ENCODE results near the gene IL3. TPM values are rescaled to one million over a fixed set of nuclear protein-coding genes. Genes with fewer than 3 reads are reported as not detected.
A peak's percentile ranks its signal among the peaks of the same experiment; 100 is the strongest.
"Not testable (repeated sequence)": the region's sequence is repeated elsewhere in the genome, so short reads cannot be mapped to it uniquely, and the experiment has no call there.

The IL3 gene
- total RNA-seq, 2 experiments from 2014 or later, result 0.47 to 1.5 TPM

DNA sequence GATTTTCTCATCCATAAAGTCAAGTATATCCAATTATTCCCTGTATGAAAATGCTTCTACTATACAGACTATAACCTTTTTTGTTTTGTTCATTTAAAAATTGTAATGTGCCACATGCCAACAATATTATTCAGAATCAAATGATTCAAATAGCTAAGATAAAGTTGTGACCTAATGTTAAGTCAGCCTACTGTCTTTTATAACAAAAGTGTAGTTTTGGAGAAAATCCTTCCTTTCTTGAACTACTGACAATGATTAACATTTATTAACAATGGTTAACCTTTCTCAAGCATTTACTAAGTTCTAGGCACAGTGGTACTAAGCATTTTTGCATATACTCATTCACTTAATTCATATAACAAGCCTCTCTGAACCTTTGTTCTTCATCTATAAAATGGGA is 38.2 kb downstream of the IL3 start:
- Mint-ChIP-seq H3K4me3 (peak overlapping the region; percentile 10), H3K27me3 (no peaks in the 10 kb centered on the region), H3K36me3 (peaks cover 5% of the 10 kb centered on the region), H3K4me1 (peaks cover 79% of the 10 kb centered on the region), H3K27ac (peak overlapping the region; percentile 95), H3K9me3 (ENCODE audit: low read depth) (no peaks in the 10 kb centered on the region)
- ATAC-seq (no peak), DNase-seq (no peak)
- CTCF ChIA-PET, result interaction anchor here (0.9 to 2.3 kb wide), 8 partner anchors 10 to 509 kb away, joined by 3 to 7 read pairs (median 4); no protein-coding TSS in a partner anchor

DNA sequence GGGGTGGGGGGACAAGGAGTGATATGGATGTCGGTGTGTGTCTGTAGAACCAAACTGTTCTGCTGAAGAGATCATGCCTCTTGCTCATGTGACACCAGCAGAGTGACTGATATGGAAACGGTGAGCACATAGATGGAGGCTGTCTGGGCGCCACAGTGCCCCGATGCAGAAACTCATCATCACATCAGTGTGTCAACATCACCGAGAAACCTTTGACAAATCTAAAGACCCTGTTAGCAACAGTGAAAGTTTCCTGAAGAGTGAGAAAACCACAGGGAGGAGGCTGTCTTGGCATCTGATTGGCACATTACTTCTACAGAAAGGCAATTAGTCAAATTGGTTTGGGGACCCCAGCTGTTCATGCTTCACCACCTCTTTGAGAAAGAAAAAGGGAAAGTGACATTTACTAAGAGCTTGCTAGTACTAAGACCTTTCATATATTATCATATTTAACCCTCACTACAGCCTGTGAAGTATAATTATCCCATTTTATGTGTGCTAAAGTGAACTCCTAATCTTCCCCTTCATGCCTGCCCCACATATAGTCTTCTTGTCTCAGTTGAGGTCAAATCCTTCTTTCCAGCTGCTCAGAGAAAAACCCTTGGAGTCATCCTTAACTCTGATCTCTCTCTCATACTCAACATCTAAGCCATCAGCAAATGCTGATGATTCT is 38.8 kb downstream of the IL3 start:
- CTCF ChIA-PET, result interaction anchor here (1.0 to 1.8 kb wide), 5 partner anchors 13 to 510 kb away, joined by 3 to 6 read pairs (median 4); no protein-coding TSS in a partner anchor
- H3K36me3 Mint-ChIP-seq, result peaks cover 5% of the 10 kb centered on the region
- H3K27ac Mint-ChIP-seq, result peak overlapping the region; percentile 95
- H3K9me3 Mint-ChIP-seq (ENCODE audit: low read depth), result no peaks in the 10 kb centered on the region
- ATAC-seq (peak; percentile 59), DNase-seq (peak; percentile 86)
- H3K27me3 Mint-ChIP-seq, result no peaks in the 10 kb centered on the region
- peaks cover 85% of the 10 kb centered on the region for H3K4me1 Mint-ChIP-seq
- peak overlapping the region; percentile 10 for H3K4me3 Mint-ChIP-seq

DNA sequence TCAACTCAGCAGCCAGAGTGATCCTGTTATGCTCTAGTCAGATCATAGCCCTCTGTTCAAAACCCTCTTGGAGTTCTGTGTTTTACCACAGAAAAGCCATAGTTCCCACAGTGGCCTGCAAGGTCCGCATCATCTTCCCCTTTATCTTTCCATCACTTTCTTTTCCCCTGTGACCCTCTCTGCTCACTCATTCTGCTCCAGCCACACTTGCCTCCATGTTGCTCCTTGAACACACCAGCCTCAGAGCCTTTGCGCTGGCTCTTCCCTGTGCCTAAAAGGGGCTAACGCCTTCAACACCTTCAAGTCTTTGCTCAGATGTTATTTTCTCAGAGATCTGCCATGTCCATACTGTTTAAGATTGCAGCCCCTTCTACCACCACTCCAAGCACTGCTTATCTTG is 39.5 kb downstream of the IL3 start:
- Mint-ChIP-seq H3K9me3 (ENCODE audit: low read depth) (no peaks in the 10 kb centered on the region), H3K36me3 (peaks cover 5% of the 10 kb centered on the region), H3K27me3 (no peaks in the 10 kb centered on the region), H3K4me1 (peaks cover 91% of the 10 kb centered on the region), H3K27ac (peak overlapping the region; percentile 95), H3K4me3 (no peak overlapping the region)
- ATAC-seq (no peak), DNase-seq (no peak)
- CTCF ChIA-PET, result interaction anchor here (1.0 to 1.8 kb wide), 4 partner anchors 13 to 79 kb away, joined by 3 to 6 read pairs (median 4); no protein-coding TSS in a partner anchor

DNA sequence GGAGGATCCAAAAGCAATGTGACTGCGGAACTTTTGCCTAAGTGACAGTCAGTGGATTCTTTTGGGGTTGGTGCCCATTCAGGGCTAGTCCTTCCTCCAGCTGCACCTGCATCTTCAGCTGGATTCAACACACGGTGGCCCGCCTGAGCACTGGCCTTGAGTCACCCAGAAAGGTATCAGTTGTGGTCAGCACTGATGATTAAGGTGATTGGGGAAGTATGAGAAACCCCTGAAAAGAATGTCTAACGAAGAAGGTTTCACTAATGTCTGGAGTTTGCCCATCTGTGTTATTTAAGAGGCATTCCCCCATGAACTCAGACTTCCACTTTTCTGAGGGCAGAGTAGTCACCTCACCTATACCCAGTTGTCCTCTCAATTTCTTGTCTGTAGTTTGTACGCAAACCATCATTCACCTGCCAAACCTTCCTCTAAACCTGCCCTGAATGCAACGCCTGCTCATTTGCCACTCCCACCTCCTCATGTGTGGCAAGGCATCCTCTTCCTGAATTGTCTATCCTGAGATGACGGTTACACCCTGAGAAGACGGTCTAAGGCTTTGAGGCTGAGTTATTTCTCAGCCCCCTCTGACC is 40.3 kb downstream of the IL3 start:
- peaks cover 90% of the 10 kb centered on the region for H3K4me1 Mint-ChIP-seq
- H3K36me3 Mint-ChIP-seq, result peaks cover 5% of the 10 kb centered on the region
- no peak for ATAC-seq
- H3K9me3 Mint-ChIP-seq (ENCODE audit: low read depth), result no peaks in the 10 kb centered on the region
- peak overlapping the region; percentile 95 for H3K27ac Mint-ChIP-seq
- no peak for DNase-seq
- peak overlapping the region; percentile 21 for H3K4me3 Mint-ChIP-seq
- CTCF ChIA-PET, result interaction anchor here (1.5 to 1.7 kb wide), 3 partner anchors 14 to 76 kb away, joined by 4 to 6 read pairs (median 6); no protein-coding TSS in a partner anchor
- H3K27me3 Mint-ChIP-seq, result no peaks in the 10 kb centered on the region

- peaks cover 4% of the 10 kb centered on the region for H3K36me3 Mint-ChIP-seq
- peaks cover 88% of the 10 kb centered on the region for H3K4me1 Mint-ChIP-seq
- DNase-seq (no peak), ATAC-seq (no peak)
- peak overlapping the region; percentile 21 for H3K4me3 Mint-ChIP-seq
- H3K9me3 Mint-ChIP-seq (ENCODE audit: low read depth), result no peaks in the 10 kb centered on the region
- CTCF ChIA-PET, result interaction anchor here (1.2 to 1.6 kb wide), 7 partner anchors 9 to 76 kb away, joined by 3 to 6 read pairs (median 5); no protein-coding TSS in a partner anchor
- peak overlapping the region; percentile 95 for H3K27ac Mint-ChIP-seq
- H3K27me3 Mint-ChIP-seq, result no peaks in the 10 kb centered on the region
These were observed 41.0 kb downstream of the IL3 start for GRCh38 chr5:132101385-132101880.

DNA sequence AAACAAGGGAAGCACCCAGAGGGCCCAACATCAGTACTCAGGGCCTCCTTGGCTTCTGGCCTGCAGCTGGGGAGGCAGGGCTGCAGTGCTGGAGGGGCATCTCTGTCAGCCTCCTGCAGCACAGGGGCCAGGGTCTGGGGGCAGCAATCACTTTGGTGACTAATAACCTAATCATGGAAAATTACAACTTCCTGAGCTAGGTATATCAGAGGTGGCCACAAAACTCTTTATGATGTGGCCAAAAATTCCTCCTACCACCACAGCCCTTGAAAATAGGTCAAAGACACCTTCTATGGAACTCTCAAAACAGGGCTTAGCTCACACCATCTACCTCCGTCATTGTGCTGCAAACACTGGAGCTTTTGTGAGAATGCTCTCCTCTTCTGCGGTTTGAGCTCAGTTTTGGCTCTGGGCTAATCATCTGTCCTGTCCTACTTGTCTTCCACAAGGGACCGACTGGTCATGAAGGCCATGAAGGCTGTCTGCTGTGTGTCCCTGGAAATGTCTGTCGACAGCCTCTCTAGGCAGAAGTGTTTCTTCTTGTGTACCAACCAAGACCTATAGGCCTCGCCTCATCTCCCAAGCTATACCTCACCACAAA is 41.7 kb downstream of the IL3 start:
- Mint-ChIP-seq H3K27ac (peak overlapping the region; percentile 95), H3K4me3 (no peak overlapping the region), H3K27me3 (no peaks in the 10 kb centered on the region), H3K4me1 (peaks cover 85% of the 10 kb centered on the region), H3K36me3 (peaks cover 4% of the 10 kb centered on the region), H3K9me3 (ENCODE audit: low read depth) (no peaks in the 10 kb centered on the region)
- ATAC-seq (peak; percentile 5), DNase-seq (peak; percentile 61)
- CTCF ChIA-PET, result interaction anchor here (0.7 to 1.6 kb wide), 8 partner anchors 8 to 75 kb away, joined by 3 to 6 read pairs (median 4); no protein-coding TSS in a partner anchor

DNA sequence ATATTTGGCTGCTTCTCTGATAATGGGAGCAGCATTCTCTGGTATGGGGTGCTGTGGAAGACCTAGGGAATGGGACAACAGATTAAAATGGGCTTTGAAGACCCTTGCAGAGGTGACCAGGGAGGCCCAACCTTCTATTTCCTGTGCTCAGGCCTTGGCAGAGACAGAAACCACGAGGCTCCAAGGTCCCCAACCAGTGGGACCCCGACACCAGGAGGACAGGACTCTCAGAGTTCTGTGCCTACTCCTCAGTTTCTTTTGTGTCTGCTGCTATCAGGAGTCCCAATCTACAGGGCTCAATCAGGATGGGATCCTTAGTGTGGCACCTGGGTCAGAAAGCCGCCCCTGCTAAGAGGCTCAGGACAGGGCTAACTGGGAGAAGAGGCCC is 42.5 kb downstream of the IL3 start:
- CTCF ChIA-PET, result interaction anchor here (0.8 to 2.9 kb wide), 3 partner anchors 8 to 77 kb away, joined by 3 to 13 read pairs (median 5); no protein-coding TSS in a partner anchor
- Mint-ChIP-seq H3K4me1 (peaks cover 82% of the 10 kb centered on the region), H3K27ac (peak overlapping the region; percentile 95), H3K9me3 (ENCODE audit: low read depth) (no peaks in the 10 kb centered on the region), H3K4me3 (no peak overlapping the region), H3K36me3 (peaks cover 7% of the 10 kb centered on the region), H3K27me3 (no peaks in the 10 kb centered on the region)
- DNase-seq (no peak), ATAC-seq (peak; percentile 1)

DNA sequence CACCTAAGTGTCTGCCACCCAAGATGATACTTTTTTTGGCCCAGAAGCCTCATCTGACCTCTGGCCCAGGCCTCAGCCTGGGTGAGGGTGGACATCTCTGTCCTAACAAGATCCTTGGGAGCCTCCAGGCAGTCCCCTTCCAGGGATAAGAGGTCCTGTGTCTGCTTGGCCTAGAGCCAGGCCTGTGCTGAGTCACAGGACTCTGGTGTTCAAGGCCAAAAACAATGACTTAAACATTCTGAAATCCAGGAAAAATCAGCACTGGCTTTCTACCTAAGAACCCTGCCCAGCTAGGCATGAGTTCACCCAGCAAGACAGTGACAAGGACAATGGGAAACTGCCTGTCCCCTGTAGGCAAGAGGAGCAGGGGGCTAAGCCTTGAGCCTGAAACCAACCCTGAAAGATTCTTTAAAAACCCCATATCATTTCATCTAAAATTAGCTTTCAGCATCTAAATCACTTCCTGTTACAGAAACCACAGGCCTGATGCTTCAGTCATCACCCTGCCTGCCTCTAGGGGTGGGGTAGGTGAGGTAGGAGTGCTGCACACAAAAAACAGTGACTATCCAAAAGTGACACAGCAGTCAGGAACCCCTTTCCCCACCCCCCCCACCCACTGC is 43.0 kb downstream of the IL3 start:
- Mint-ChIP-seq H3K4me1 (peaks cover 78% of the 10 kb centered on the region), H3K4me3 (peak overlapping the region; percentile 38)

DNA sequence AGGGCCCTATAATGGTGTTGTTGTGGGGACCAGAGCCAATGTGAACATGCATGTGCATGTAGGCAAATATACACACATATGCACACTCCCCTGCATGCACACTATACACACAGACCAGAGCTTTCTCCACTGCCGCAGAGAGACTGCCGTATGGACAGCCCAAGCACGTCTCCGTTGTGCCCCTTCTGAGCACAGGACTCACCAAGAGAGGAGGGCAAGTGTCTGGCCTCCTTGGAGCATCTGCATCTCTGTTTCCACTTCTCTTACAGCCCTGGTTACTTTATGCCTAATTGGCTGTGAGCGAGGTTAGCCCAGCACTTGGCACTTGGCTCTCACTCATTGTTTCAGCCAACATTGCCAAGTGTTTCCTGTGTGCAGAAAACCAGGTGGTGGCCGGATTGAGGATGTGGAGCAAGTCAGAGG is 43.5 kb downstream of the IL3 start:
- peak overlapping the region; percentile 95 for H3K27ac Mint-ChIP-seq
- H3K4me1 Mint-ChIP-seq, result peaks cover 78% of the 10 kb centered on the region
- CTCF ChIA-PET, result interaction anchor here (0.8 to 2.9 kb wide), 7 partner anchors 11 to 76 kb away, joined by 3 to 13 read pairs (median 4); partner anchors contain the start of gene CSF2
- H3K36me3 Mint-ChIP-seq, result peaks cover 9% of the 10 kb centered on the region
- no peaks in the 10 kb centered on the region for H3K27me3 Mint-ChIP-seq
- H3K4me3 Mint-ChIP-seq, result peak overlapping the region; percentile 38
- no peaks in the 10 kb centered on the region for H3K9me3 Mint-ChIP-seq (ENCODE audit: low read depth)
- ATAC-seq (peak; percentile 40), DNase-seq (peak; percentile 78)

More for the DNA sequence above, 43.0 kb downstream of the IL3 start:
- H3K27ac Mint-ChIP-seq, result peak overlapping the region; percentile 95
- H3K9me3 Mint-ChIP-seq (ENCODE audit: low read depth), result no peaks in the 10 kb centered on the region
- no peaks in the 10 kb centered on the region for H3K27me3 Mint-ChIP-seq
- CTCF ChIA-PET, result interaction anchor here (0.8 to 2.9 kb wide), 4 partner anchors 11 to 77 kb away, joined by 3 to 13 read pairs (median 4); no protein-coding TSS in a partner anchor
- DNase-seq, result peak; percentile 91
- peak; percentile 75 for ATAC-seq
- peaks cover 9% of the 10 kb centered on the region for H3K36me3 Mint-ChIP-seq

DNA sequence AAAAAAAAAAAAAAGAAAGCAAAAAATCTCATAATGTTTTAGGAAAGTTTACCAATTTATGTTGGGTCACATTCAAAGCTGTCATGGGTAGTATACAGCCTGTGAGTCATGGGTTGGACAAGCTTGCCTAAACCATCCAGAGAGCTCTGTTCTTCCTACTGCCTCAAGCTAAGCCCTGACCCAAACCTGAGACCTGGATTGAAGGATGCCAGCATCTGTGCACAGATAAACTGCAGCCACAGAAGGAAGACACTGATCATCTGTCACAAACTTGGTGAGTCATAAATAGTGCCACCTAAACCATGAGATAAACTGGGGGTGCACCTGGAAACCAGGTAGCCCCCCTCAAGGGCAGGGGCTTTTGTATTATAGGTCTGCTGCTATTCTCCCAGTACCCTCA is 44.1 kb downstream of the IL3 start:
- no peaks in the 10 kb centered on the region for H3K9me3 Mint-ChIP-seq (ENCODE audit: low read depth)
- H3K36me3 Mint-ChIP-seq, result peaks cover 9% of the 10 kb centered on the region
- no peak for DNase-seq
- H3K4me3 Mint-ChIP-seq, result peak overlapping the region; percentile 2
- ATAC-seq, result no peak
- peaks cover 76% of the 10 kb centered on the region for H3K4me1 Mint-ChIP-seq
- CTCF ChIA-PET, result interaction anchor here (0.7 to 2.9 kb wide), 8 partner anchors 11 to 846 kb away, joined by 3 to 13 read pairs (median 4); partner anchors contain the start of gene CSF2
- H3K27me3 Mint-ChIP-seq, result no peaks in the 10 kb centered on the region
- peak overlapping the region; percentile 95 for H3K27ac Mint-ChIP-seq

DNA sequence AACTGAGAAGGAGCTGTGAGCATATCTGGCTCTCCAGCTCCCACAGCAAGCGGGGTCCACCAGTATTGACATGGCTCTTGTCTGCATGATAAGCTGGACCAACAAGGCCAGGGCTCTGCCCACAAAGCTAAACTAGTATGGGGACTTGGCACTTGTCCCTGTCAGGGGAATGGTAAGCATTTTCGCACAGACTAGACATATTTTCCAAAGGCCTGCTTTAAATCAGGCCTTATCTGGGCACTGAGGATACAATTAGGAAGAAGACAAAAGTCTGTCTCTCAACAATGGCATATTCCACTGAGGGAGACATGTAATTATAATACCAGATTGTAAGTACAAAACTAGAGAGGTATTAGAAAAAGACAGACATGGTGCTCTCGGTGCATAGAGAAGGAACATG is 45.2 kb downstream of the IL3 start:
- peaks cover 75% of the 10 kb centered on the region for H3K4me1 Mint-ChIP-seq
- peak overlapping the region; percentile 95 for H3K27ac Mint-ChIP-seq
- no peaks in the 10 kb centered on the region for H3K9me3 Mint-ChIP-seq (ENCODE audit: low read depth)
- H3K36me3 Mint-ChIP-seq, result peaks cover 9% of the 10 kb centered on the region
- CTCF ChIA-PET, result interaction anchor here (1.0 to 2.9 kb wide), 4 partner anchors 10 to 75 kb away, joined by 3 to 13 read pairs (median 3); no protein-coding TSS in a partner anchor
- ATAC-seq, result no peak
- no peaks in the 10 kb centered on the region for H3K27me3 Mint-ChIP-seq
- H3K4me3 Mint-ChIP-seq, result no peak overlapping the region
- DNase-seq, result no peak

GRCh38 chr5:132108495-132108894 is 48.0 kb downstream of the IL3 start:
- peaks cover 71% of the 10 kb centered on the region for H3K4me1 Mint-ChIP-seq
- H3K27me3 Mint-ChIP-seq; H3K4me3 Mint-ChIP-seq; ATAC-seq; H3K9me3 Mint-ChIP-seq (ENCODE audit: low read depth); DNase-seq; CTCF ChIA-PET: not testable (repeated sequence)
- peak overlapping the region; percentile 49 for H3K27ac Mint-ChIP-seq
- peaks cover 27% of the 10 kb centered on the region for H3K36me3 Mint-ChIP-seq

Measured in activated CD8-positive, alpha-beta memory T cell treated with anti-CD3 and anti-CD28 coated beads, Interleukin-2, amount 10 ng/mL, durations not matched to agents 7 days and 5 days (primary cell).